Measurements from ENCODE around the gene BNC2.

BNC2 gene

DNA sequence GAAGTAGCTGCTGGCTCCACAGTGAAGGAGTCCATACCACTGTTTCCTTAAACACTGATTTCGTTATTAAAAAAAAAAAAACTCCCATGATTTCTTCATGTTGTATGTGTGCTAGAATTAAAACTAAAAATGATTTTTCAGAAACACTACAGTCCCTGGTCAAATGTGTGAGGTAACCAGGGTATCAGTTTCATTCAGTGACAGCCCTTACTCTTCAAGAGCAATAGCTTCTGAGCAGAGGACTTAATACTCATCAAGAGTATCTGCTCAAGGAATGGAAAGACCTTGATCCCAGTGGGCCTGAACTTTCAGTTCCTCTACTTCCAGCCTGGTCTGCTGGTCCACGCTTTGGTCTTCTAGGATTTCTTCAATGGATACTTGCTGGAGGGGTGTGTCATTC is 95.1 kb downstream of the BNC2 start:
- Mint-ChIP-seq H3K9me3 (peaks cover 4% of the 10 kb centered on the region), H3K4me1 (no peaks in the 10 kb centered on the region), H3K36me3 (ENCODE audit: low read depth) (peaks cover 4% of the 10 kb centered on the region), H3K27me3 (ENCODE audit: low read depth, poor library complexity) (peaks cover 3% of the 10 kb centered on the region), H3K27ac (no peak overlapping the region), H3K4me3 (no peak overlapping the region)
- DNase-seq: no peak
- TF ChIP-seq, protein P1, sequence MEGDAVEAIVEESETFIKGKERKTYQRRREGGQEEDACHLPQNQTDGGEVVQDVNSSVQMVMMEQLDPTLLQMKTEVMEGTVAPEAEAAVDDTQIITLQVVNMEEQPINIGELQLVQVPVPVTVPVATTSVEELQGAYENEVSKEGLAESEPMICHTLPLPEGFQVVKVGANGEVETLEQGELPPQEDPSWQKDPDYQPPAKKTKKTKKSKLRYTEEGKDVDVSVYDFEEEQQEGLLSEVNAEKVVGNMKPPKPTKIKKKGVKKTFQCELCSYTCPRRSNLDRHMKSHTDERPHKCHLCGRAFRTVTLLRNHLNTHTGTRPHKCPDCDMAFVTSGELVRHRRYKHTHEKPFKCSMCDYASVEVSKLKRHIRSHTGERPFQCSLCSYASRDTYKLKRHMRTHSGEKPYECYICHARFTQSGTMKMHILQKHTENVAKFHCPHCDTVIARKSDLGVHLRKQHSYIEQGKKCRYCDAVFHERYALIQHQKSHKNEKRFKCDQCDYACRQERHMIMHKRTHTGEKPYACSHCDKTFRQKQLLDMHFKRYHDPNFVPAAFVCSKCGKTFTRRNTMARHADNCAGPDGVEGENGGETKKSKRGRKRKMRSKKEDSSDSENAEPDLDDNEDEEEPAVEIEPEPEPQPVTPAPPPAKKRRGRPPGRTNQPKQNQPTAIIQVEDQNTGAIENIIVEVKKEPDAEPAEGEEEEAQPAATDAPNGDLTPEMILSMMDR (IDR thresholded peaks at IDR 0.05): no peak

DNA sequence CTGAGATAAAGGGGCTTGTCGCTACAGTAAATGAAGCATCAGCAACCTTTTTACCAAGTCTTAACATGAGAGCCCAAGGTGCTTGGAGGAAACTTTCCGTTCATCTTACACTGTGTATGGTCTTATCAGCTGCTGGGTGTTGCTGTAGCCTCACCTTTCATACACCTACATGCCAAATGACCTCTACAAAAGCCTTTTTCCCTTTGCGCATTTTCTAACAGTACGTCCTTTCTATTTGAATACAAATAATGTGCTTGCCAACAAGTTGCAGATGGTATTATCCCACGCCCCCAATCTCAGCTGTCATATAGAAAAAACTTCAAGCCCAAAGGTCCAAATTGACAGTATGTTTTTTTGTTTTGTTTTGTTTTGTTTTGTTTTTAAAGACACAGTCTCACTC is 96.9 kb downstream of the BNC2 start:
- no peaks in the 10 kb centered on the region for H3K36me3 Mint-ChIP-seq (ENCODE audit: low read depth)
- DNase-seq: no peak
- TF ChIP-seq, protein P1 (IDR thresholded peaks at IDR 0.05): no peak
- H3K4me1 Mint-ChIP-seq: peaks cover 7% of the 10 kb centered on the region
- peaks cover 3% of the 10 kb centered on the region for H3K27me3 Mint-ChIP-seq (ENCODE audit: low read depth, poor library complexity)
- H3K27ac Mint-ChIP-seq: no peak overlapping the region
- no peak overlapping the region for H3K4me3 Mint-ChIP-seq
- H3K9me3 Mint-ChIP-seq: no peaks in the 10 kb centered on the region

DNA sequence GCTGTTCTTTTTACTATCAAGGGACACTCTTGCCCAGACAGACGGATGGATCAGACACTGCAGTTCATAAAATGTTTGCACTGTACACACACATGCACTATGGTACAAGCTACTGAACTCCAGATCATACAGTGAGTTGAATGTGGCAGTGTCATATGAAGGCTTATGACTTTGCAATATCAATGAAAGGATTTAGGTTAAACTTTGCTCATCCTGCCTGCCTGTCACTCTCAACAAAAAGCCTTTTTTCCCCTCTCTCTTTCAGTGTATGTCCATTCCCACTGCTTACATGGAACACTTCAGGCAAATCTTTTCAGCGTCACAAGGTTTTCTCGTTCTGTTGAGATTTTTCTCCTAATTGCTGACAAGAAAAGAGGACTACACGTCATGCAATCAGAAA is 97.4 kb downstream of the BNC2 start:
- H3K9me3 Mint-ChIP-seq: no peaks in the 10 kb centered on the region
- no peaks in the 10 kb centered on the region for H3K36me3 Mint-ChIP-seq (ENCODE audit: low read depth)
- peaks cover 3% of the 10 kb centered on the region for H3K27me3 Mint-ChIP-seq (ENCODE audit: low read depth, poor library complexity)
- H3K4me3 Mint-ChIP-seq: no peak overlapping the region
- H3K27ac Mint-ChIP-seq: no peak overlapping the region
- peaks cover 8% of the 10 kb centered on the region for H3K4me1 Mint-ChIP-seq
- no peak for DNase-seq
- TF ChIP-seq, protein P1 (IDR thresholded peaks at IDR 0.05): no peak

DNA sequence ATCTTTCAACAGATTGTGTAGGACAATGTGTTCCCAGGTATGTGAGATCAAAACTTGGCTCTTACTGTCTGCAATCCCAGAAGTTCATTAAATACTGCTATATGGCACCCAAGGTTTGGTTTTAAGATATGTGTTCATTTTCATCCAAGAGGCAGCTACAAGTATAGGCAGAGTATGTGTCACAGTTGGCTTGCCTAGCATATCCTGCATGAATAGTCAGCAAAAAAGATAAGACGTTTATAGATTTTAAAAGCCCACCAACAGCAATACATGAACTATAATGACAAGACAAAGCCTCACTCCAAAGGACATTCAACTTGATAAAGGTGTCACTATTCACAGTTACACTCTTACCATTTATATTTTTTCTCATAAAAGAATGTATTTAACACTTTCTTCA is 99.1 kb downstream of the BNC2 start:
- peaks cover 8% of the 10 kb centered on the region for H3K4me1 Mint-ChIP-seq
- DNase-seq: no peak
- H3K4me3 Mint-ChIP-seq: no peak overlapping the region
- TF ChIP-seq, protein P1 (IDR thresholded peaks at IDR 0.05): no peak
- no peaks in the 10 kb centered on the region for H3K9me3 Mint-ChIP-seq
- H3K27me3 Mint-ChIP-seq (ENCODE audit: low read depth, poor library complexity): peaks cover 3% of the 10 kb centered on the region
- no peaks in the 10 kb centered on the region for H3K36me3 Mint-ChIP-seq (ENCODE audit: low read depth)
- H3K27ac Mint-ChIP-seq: no peak overlapping the region

DNA sequence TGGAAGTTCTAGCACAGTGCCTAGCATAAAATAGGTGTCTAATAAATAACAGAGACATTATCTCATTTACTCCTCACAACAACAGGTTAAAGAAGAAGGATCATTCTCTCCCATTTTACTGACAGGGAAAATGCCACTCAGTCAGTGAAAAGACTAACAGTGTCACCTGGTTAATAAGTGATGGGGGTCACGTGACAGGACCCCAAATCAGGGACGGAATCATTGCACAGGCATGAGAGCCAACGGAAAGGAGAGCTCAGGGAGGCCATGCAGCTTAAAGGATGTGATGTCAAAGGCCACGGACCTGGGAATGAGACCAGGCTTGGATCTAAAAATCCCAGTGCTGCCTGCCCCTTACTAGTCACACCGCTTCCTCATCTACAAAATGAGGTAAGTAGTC is 101.2 kb downstream of the BNC2 start:
- peaks cover 8% of the 10 kb centered on the region for H3K4me1 Mint-ChIP-seq
- H3K27ac Mint-ChIP-seq: no peak overlapping the region
- H3K27me3 Mint-ChIP-seq (ENCODE audit: low read depth, poor library complexity): peaks cover 3% of the 10 kb centered on the region
- H3K9me3 Mint-ChIP-seq: no peaks in the 10 kb centered on the region
- no peaks in the 10 kb centered on the region for H3K36me3 Mint-ChIP-seq (ENCODE audit: low read depth)
- TF ChIP-seq, protein P1 (IDR thresholded peaks at IDR 0.05): no peak
- no peak for DNase-seq
- no peak overlapping the region for H3K4me3 Mint-ChIP-seq

DNA sequence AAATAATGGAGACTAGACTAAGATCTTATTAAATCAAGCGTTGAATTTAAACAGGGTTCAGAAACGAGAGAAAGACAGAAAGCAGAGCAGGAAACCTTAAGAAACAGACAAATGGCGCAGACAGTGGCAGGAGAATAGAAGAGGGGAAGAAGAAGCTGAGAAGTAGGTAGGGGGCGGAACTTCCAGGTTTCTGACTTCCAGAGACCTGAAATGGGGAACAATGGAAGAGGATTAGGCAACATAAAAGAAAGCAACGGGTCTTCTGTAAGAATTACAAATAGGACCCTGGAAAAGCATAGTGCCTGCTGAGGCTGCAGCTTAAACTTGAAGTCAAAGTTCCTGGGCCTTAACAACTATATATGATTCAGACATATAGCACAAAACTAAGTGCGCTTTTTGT is 101.7 kb downstream of the BNC2 start:
- H3K9me3 Mint-ChIP-seq: no peaks in the 10 kb centered on the region
- H3K36me3 Mint-ChIP-seq (ENCODE audit: low read depth): no peaks in the 10 kb centered on the region
- TF ChIP-seq, protein P1 (IDR thresholded peaks at IDR 0.05): no peak
- H3K4me1 Mint-ChIP-seq: peaks cover 8% of the 10 kb centered on the region
- DNase-seq: no peak
- no peak overlapping the region for H3K27ac Mint-ChIP-seq
- no peak overlapping the region for H3K4me3 Mint-ChIP-seq
- peaks cover 3% of the 10 kb centered on the region for H3K27me3 Mint-ChIP-seq (ENCODE audit: low read depth, poor library complexity)
